GM13977 (cell line): Measurements from ENCODE around the gene RBMS2.

ENCODE experiments used
- DNase-seq: peaks from one replicate; pipeline ENCODE4 v3.0.0; 2012; ENCODE audit warnings: low spot score
- in situ Hi-C: fragments of 300-500 bp; cut with MboI; formaldehyde crosslinking; loops from one replicate; pipeline ENCODE4 v1.12.0; 2022; ENCODE audit warnings: low sequenced_read_pairs, low pct_unique_long_range_greater_than_20kb, mixed read lengths, inconsistent platforms; ENCODE audit not compliant: unreplicated experiment
- TF ChIP-seq, protein P1 (sequence below): IDR thresholded peaks from 2 replicates; pipeline ENCODE4 v1.5.1; 2012; ENCODE audit warnings: mild to moderate bottlenecking, control low read depth; ENCODE audit not compliant: insufficient read depth; ENCODE audit errors: extremely low read depth, missing control alignments

RBMS2 gene

DNA sequence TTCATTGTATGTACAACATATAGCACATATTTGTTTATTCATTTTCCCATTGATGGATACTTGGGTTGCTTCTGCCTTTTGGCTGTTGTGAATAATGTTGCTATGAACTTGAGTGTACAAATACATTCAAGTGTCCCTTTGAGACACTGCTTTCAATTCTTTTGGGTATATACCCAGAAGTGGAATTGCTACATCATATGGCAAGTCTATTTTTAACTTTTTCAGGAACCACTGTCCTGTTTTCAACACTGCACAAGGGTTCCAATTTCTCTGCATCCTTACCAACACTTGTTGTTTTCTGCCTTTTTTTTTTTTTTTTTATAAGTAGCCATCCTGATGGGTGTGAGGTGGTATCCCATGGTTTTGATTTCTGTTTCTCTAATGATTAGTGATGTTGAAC, 15.9 kb downstream of the RBMS2 start:
- in situ Hi-C loops = no loop called here
- DNase-seq = no peak
- TF ChIP-seq, protein P1, sequence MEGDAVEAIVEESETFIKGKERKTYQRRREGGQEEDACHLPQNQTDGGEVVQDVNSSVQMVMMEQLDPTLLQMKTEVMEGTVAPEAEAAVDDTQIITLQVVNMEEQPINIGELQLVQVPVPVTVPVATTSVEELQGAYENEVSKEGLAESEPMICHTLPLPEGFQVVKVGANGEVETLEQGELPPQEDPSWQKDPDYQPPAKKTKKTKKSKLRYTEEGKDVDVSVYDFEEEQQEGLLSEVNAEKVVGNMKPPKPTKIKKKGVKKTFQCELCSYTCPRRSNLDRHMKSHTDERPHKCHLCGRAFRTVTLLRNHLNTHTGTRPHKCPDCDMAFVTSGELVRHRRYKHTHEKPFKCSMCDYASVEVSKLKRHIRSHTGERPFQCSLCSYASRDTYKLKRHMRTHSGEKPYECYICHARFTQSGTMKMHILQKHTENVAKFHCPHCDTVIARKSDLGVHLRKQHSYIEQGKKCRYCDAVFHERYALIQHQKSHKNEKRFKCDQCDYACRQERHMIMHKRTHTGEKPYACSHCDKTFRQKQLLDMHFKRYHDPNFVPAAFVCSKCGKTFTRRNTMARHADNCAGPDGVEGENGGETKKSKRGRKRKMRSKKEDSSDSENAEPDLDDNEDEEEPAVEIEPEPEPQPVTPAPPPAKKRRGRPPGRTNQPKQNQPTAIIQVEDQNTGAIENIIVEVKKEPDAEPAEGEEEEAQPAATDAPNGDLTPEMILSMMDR = no peak

DNA sequence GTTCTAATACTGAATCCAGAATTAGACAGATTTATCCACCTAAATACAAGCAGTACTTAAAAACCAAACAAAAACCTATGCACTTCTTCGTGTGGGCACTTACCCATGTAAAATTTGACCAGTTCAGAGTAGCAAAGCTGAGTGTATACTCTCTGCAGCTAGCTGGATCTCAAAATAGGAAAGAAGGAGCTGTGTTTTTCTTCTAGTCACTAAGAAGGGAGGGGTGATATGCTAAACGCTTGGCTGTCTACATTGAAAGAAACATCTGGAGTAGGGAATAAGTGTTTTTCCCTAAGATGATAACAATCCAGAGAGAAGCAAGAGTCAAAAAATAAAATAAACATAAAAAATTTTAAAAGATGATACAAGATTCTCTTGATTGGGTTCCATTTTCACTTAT, 20.0 kb downstream of the RBMS2 start:
- in situ Hi-C loops = no loop called here
- TF ChIP-seq, protein P1 = no peak
- no peak for DNase-seq

DNA sequence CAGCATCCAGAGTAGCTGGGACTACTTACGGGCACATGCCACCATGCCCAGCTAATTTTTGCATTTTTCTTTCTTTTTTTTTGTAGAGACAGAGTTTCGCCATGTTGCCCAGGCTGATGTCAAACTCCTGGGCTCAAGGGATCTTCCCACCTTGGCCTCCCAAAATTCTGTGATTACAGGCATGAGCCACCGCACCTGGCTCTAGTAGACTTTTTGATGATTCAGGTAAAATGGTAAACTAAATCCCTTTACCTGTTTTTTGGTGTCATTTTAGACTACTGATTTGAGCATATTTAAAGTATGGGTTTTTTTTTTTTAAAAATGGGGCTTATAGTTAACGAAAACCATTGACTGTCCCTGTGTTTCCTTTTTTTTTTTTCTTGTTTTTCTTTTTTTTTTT, 20.5 kb downstream of the RBMS2 start:
- no peak for DNase-seq

DNA sequence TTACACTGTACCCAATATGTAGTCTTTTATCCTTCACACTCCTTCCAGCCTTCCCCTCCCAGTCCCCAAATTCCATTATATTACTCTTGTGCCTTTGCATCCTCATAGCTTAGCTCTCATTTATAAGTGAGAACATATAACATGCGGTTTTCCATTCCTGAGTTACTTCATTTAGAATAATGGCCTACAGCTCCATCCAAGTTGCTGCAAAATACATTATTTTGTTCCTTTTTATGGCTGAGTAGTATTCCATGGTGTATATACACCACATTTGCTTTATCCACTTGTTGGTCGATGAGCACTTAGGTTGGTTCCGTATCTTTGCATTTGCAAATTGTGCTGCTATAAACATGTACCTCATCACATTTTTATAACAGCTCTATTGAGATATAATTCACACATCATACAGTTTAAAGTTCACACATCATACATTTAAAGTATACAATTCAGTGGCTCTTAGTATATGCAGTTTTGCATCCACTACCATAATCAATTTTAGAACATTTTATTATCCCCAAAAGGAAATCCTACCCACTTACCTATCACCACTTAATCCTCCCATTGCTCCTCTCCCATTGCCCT, 23.5 kb downstream of the RBMS2 start:
- in situ Hi-C loops = no loop called here
- DNase-seq = no peak
- TF ChIP-seq, protein P1 = no peak

More for the DNA sequence above, 20.5 kb downstream of the RBMS2 start:
- in situ Hi-C loops = no loop called here
- TF ChIP-seq, protein P1 = no peak

DNA sequence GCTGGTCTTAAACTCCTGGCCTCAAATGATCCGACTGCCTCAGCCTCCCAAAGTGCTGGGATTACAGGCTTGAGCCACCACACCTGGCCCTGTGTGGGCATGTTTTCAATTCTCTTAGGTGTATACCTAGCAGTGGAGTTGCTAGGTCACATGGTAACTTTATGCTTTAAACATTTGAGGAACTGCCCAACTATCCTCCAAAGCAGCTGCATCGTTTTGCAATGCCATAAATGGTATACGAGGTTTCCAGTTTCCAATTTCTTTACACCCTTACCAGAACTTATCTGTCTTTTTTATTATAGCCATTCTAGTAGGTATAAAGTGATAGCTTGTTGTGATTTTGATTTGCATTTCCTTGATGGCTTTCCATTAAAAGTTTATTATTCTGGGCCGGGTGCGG, 25.1 kb downstream of the RBMS2 start:
- in situ Hi-C loops = no loop called here
- no peak for DNase-seq
- TF ChIP-seq, protein P1 = no peak

DNA sequence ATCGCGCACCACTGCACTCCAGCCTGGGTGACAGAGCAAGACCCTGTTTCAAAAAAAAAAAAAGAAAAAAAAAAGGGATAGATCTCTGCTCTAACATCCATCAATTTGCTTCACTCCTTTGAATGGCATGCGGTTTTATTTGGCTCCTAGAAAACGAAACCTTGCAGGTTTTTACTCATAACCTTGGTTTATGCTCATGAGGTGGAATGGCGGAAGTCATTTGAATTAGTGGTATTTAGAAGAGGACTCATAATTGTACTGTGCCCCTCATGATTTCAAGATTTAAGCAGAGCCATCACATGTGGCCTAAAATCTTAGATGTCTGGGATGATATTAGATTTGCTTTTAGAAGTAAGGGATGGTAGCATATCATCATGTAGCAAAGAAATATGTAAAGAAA, 29.4 kb downstream of the RBMS2 start:
- TF ChIP-seq, protein P1 = no peak
- in situ Hi-C loops = no loop called here
- DNase-seq = no peak
